CD4-positive, alpha-beta T cell (primary cell): ENCODE results near the gene HEATR5A. TPM values are rescaled to one million over a fixed set of nuclear protein-coding genes. Genes with fewer than 3 reads are reported as not detected.

ENCODE experiments used
- ATAC-seq: fragments of 200-7000 bp; cut with Tn5 transposase; one replicate; pipeline ENCODE4 v1.10.0; 2022; ENCODE audit warnings: mild to moderate bottlenecking; ENCODE audit not compliant: poor library complexity
- CTCF ChIA-PET: fragments of 350-600 bp; sonication (Branson Sonifier 250); formaldehyde crosslinking; loops from one replicate; lab custom pipeline; 2021; ENCODE audit warnings: antibody characterized with exemption, inconsistent platforms; lab: Charles Lee
- POLR2A ChIA-PET: fragments of 350-600 bp; sonication (Branson Sonifier 250); formaldehyde crosslinking; loops from one replicate; lab custom pipeline; 2021; ENCODE audit warnings: antibody characterized with exemption, inconsistent platforms; lab: Charles Lee
- DNase-seq, 14 experiments: peaks; one replicate each; pipeline ENCODE4 v3.0.0-alpha.2; 2013 to 2020; ENCODE audit warnings: mixed read lengths in 2 of 14
- H3K27ac ChIP-seq, 2 donors: one replicate each; pipeline versions ENCODE4 v1.5.1 to v1.7.0; 2013; ENCODE audit warnings: low read length in 2 of 2, low read depth in 1 of 2, mild to moderate bottlenecking in 1 of 2
- H3K27me3 ChIP-seq, 2 experiments: 1 replicate in 1 of 2; 2 replicates in 1 of 2; pipeline versions ENCODE4 v1.6.1 to v1.7.0; 2013; ENCODE audit warnings: low read length in 2 of 2, control low read depth in 1 of 2, mild to moderate bottlenecking in 1 of 2, moderate library complexity in 1 of 2; ENCODE audit not compliant: insufficient read depth in 2 of 2, control insufficient read depth in 1 of 2
- H3K36me3 ChIP-seq: one replicate; pipeline ENCODE4 v1.6.1; 2013; ENCODE audit warnings: low read length, control low read depth; ENCODE audit not compliant: insufficient read depth
- H3K4me1 ChIP-seq: one replicate; pipeline ENCODE4 v1.6.1; 2013; ENCODE audit warnings: low read length, control low read depth; ENCODE audit not compliant: insufficient read depth
- H3K4me3 ChIP-seq: one replicate; pipeline ENCODE4 v1.5.1; 2013; ENCODE audit warnings: mild to moderate bottlenecking, low read length, moderate library complexity
- H3K9me3 ChIP-seq, 2 experiments: 1 replicate in 1 of 2; 2 replicates in 1 of 2; pipeline versions ENCODE4 v1.6.1 to v1.7.0; 2013; ENCODE audit warnings: low read length in 2 of 2, mild to moderate bottlenecking in 2 of 2, control low read depth in 1 of 2, moderate library complexity in 1 of 2; ENCODE audit not compliant: control insufficient read depth in 1 of 2, insufficient read depth in 1 of 2
- H3K27ac Mint-ChIP-seq: one replicate; pipeline ENCODE4 v1.8.0; 2020; ENCODE audit warnings: mixed read lengths
- H3K27me3 Mint-ChIP-seq: one replicate; pipeline ENCODE4 v1.8.0; 2021; ENCODE audit warnings: mixed read lengths
- H3K36me3 Mint-ChIP-seq: one replicate; pipeline ENCODE4 v1.8.0; 2021; ENCODE audit warnings: low read depth, mixed read lengths
- H3K4me1 Mint-ChIP-seq: one replicate; pipeline ENCODE4 v1.8.0; 2021; ENCODE audit warnings: low read depth, mixed read lengths
- H3K4me3 Mint-ChIP-seq: one replicate; pipeline ENCODE4 v1.8.0; 2020; ENCODE audit warnings: mild to moderate bottlenecking, mixed read lengths
- H3K9me3 Mint-ChIP-seq: one replicate; pipeline ENCODE4 v1.8.0; 2020; ENCODE audit warnings: mixed read lengths
- intact Hi-C, 2 experiments: fragments of 100-400 bp; cut with DNase I in 1 of 2; cut with micrococcal nuclease in 1 of 2; formaldehyde crosslinking; loops; one replicate each; pipeline versions ENCODE4 v1.15.1 to v1.9.0; 2023 to 2025; cut with DNase I, micrococcal nuclease
- total RNA-seq, 174 experiments: library from RNA in 2 of 174; stranded (reverse) in 2 of 174; gene quantifications; one replicate each; pipeline ENCODE4 v1.2.3 and lab custom pipeline; 2021 to 2026
- TF ChIP-seq, protein P1 (sequence below): fragments of 200-600 bp; IDR thresholded peaks from one replicate; pipeline ENCODE4 v1.8.0; 2022; ENCODE audit warnings: antibody characterized with exemption, mild to moderate bottlenecking

HEATR5A gene
- total RNA-seq, 2 experiments from 2014 or later: 5.2 to 5.5 TPM

GRCh38 chr14:31414190-31414833 lies 6.0 kb downstream of the HEATR5A start:
- intact Hi-C loops: no loop called here
- no peak overlapping the region for H3K27ac ChIP-seq
- ATAC-seq (no peak), DNase-seq (no peak)
- H3K27me3 ChIP-seq: no peaks in the 10 kb centered on the region
- Mint-ChIP-seq H3K27ac (no peak overlapping the region), H3K4me1 (peaks cover 22% of the 10 kb centered on the region), H3K36me3 (peaks cover 6% of the 10 kb centered on the region), H3K4me3 (no peak overlapping the region), H3K27me3 (no peaks in the 10 kb centered on the region), H3K9me3 (no peaks in the 10 kb centered on the region)
- no peaks in the 10 kb centered on the region for H3K9me3 ChIP-seq
- H3K4me1 ChIP-seq: no peaks in the 10 kb centered on the region
- TF ChIP-seq, protein P1, sequence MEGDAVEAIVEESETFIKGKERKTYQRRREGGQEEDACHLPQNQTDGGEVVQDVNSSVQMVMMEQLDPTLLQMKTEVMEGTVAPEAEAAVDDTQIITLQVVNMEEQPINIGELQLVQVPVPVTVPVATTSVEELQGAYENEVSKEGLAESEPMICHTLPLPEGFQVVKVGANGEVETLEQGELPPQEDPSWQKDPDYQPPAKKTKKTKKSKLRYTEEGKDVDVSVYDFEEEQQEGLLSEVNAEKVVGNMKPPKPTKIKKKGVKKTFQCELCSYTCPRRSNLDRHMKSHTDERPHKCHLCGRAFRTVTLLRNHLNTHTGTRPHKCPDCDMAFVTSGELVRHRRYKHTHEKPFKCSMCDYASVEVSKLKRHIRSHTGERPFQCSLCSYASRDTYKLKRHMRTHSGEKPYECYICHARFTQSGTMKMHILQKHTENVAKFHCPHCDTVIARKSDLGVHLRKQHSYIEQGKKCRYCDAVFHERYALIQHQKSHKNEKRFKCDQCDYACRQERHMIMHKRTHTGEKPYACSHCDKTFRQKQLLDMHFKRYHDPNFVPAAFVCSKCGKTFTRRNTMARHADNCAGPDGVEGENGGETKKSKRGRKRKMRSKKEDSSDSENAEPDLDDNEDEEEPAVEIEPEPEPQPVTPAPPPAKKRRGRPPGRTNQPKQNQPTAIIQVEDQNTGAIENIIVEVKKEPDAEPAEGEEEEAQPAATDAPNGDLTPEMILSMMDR: no peak
- H3K36me3 ChIP-seq: no peaks in the 10 kb centered on the region
- no peak overlapping the region for H3K4me3 ChIP-seq
- ChIA-PET CTCF (no interaction called here), POLR2A (no interaction called here)

GRCh38 chr14:31411218-31411727 lies 9.1 kb downstream of the HEATR5A start:
- Mint-ChIP-seq H3K4me1 (peaks cover 7% of the 10 kb centered on the region), H3K9me3 (no peaks in the 10 kb centered on the region), H3K4me3 (no peak overlapping the region), H3K27ac (no peak overlapping the region), H3K36me3 (peaks cover 11% of the 10 kb centered on the region), H3K27me3 (no peaks in the 10 kb centered on the region)
- Histone ChIP-seq H3K4me3 (no peak overlapping the region), H3K27me3 (no peaks in the 10 kb centered on the region), H3K36me3 (no peaks in the 10 kb centered on the region), H3K27ac (no peak overlapping the region), H3K9me3 (no peaks in the 10 kb centered on the region), H3K4me1 (no peaks in the 10 kb centered on the region)
- CTCF ChIA-PET: interaction anchor here (2.2 kb wide), 1 partner anchor 9 kb away, joined by 6 read pairs; the partner anchor contains the start of gene HEATR5A
- POLR2A ChIA-PET: interaction anchor here (2.5 kb wide), 1 partner anchor 9 kb away, joined by 10 read pairs; the partner anchor contains the start of gene HEATR5A
- TF ChIP-seq, protein P1: no peak
- ATAC-seq (no peak), DNase-seq (no peak)
- intact Hi-C loops: no loop called here

DNA sequence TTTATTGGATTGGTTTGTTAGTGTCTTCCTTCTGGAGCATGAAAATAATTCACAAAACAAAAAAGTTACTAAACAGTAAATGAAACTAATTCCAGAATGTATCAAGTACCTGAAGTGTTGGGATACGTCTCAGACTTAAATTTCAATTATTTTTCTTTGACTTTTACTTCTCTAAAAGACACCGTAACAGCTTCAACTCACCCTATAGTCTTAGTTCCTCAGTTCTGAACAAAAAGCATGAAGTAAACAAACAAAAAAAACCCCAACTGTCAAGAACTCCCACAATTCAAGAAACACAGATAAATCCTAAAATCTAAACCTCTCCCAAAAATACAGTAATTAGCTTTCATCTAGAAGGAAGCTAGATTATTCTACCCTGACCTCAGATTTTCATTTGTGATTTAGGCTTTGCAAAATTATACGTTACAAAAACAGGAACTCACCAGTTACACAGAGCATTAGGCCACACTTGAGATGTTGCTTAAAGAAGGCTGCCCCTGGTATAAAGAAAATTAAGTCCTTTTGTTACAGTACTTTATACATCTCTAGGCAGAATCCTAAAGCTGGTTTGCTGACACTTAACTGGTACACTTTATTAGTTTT lies 10.2 kb downstream of the HEATR5A start:
- Histone ChIP-seq H3K36me3 (no peaks in the 10 kb centered on the region), H3K4me1 (no peaks in the 10 kb centered on the region), H3K9me3 (no peaks in the 10 kb centered on the region), H3K4me3 (no peak overlapping the region), H3K27me3 (no peaks in the 10 kb centered on the region), H3K27ac (no peak overlapping the region)
- H3K27me3 Mint-ChIP-seq: no peaks in the 10 kb centered on the region
- H3K9me3 Mint-ChIP-seq: no peaks in the 10 kb centered on the region
- CTCF ChIA-PET: interaction anchor here (2.2 kb wide), 1 partner anchor 11 kb away, joined by 6 read pairs; the partner anchor contains the start of gene HEATR5A
- TF ChIP-seq, protein P1: no peak
- H3K4me1 Mint-ChIP-seq: peaks cover 7% of the 10 kb centered on the region
- H3K27ac Mint-ChIP-seq: no peak overlapping the region
- H3K36me3 Mint-ChIP-seq: peaks cover 11% of the 10 kb centered on the region
- no peak for ATAC-seq
- POLR2A ChIA-PET: interaction anchor here (2.5 kb wide), 1 partner anchor 10 kb away, joined by 10 read pairs; the partner anchor contains the start of gene HEATR5A
- H3K4me3 Mint-ChIP-seq: no peak overlapping the region
- DNase-seq: peak in 1 of 14 experiments; percentile 5
- intact Hi-C loops: no loop called here
